ENCODE measurements around the gene ATG14. TPM values are rescaled to one million over a fixed set of nuclear protein-coding genes. Genes with fewer than 3 reads are reported as not detected.

Gene ATG14
- total and polyA plus RNA-seq, 2 of the 13 experiments (the other 11 are each of a cell fraction or from before 2014, with no cell fraction given): 7.2 to 9.1 TPM

DNA sequence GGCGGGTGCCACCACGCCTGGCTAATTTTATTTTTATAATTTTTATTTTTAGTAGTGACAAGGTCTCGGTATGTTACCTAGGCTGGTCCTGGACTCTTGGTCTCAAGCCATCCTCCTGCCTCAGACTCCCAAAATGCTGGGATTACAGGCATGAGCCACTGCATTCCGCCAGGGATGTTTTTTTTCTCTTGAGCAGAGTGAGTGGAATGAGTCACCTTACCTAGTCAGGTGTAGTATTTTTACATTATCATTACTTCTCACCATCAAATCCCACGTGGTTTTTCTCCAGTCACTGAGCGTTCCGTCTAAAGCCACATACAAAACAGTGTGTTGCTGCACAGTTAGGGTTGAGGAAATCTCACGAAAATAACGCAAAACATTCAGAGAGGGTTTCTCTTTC lies 29.7 kb upstream of the ATG14 start:
- Histone ChIP-seq H3K36me3 (replicated peaks in 1 of 2; ENCODE audit: control insufficient read depth in 1 of 2, insufficient read depth in 2 of 2, low read length in 2 of 2) (no peaks in the 10 kb centered on the region), H3K4me2 (ENCODE audit: low read depth, low read length) (no peak overlapping the region), H2AFZ (ENCODE audit: low read length) (no peak overlapping the region), H4K20me1 (ENCODE audit: insufficient read depth, low read length) (no peaks in the 10 kb centered on the region), H3K79me2 (ENCODE audit: insufficient read depth, low read length) (no peaks in the 10 kb centered on the region), H3K4me3 (replicated peaks in 1 of 3; ENCODE audit: insufficient read depth in 1 of 3, low read depth in 2 of 3, low read length in 3 of 3) (no peak overlapping the region), H3K9ac (ENCODE audit: insufficient read depth, low read depth, low read length) (no peak overlapping the region), H3K9me3 (ENCODE audit: low read length) (no peaks in the 10 kb centered on the region), H3K27ac (ENCODE audit: extremely low read length, insufficient read depth, low read length) (no peak overlapping the region), H3K27me3 (ENCODE audit: control insufficient read depth in 1 of 2, insufficient read depth in 2 of 2, low read length in 2 of 2) (no peaks in the 10 kb centered on the region), H3K4me1 (ENCODE audit: insufficient read depth, low read length) (peaks cover 9% of the 10 kb centered on the region)
- TF ChIP-seq, protein P1, sequence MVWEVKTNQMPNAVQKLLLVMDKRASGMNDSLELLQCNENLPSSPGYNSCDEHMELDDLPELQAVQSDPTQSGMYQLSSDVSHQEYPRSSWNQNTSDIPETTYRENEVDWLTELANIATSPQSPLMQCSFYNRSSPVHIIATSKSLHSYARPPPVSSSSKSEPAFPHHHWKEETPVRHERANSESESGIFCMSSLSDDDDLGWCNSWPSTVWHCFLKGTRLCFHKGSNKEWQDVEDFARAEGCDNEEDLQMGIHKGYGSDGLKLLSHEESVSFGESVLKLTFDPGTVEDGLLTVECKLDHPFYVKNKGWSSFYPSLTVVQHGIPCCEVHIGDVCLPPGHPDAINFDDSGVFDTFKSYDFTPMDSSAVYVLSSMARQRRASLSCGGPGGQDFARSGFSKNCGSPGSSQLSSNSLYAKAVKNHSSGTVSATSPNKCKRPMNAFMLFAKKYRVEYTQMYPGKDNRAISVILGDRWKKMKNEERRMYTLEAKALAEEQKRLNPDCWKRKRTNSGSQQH (CRISPR knock-in tag; IDR thresholded peaks at IDR 0.05; ENCODE audit: low read depth): no peak
- TF ChIP-seq ZNF788 (CRISPR knock-in tag; IDR thresholded peaks at IDR 0.05; ENCODE audit: borderline replicate concordance): no peak
- TF ChIP-seq, protein P2, sequence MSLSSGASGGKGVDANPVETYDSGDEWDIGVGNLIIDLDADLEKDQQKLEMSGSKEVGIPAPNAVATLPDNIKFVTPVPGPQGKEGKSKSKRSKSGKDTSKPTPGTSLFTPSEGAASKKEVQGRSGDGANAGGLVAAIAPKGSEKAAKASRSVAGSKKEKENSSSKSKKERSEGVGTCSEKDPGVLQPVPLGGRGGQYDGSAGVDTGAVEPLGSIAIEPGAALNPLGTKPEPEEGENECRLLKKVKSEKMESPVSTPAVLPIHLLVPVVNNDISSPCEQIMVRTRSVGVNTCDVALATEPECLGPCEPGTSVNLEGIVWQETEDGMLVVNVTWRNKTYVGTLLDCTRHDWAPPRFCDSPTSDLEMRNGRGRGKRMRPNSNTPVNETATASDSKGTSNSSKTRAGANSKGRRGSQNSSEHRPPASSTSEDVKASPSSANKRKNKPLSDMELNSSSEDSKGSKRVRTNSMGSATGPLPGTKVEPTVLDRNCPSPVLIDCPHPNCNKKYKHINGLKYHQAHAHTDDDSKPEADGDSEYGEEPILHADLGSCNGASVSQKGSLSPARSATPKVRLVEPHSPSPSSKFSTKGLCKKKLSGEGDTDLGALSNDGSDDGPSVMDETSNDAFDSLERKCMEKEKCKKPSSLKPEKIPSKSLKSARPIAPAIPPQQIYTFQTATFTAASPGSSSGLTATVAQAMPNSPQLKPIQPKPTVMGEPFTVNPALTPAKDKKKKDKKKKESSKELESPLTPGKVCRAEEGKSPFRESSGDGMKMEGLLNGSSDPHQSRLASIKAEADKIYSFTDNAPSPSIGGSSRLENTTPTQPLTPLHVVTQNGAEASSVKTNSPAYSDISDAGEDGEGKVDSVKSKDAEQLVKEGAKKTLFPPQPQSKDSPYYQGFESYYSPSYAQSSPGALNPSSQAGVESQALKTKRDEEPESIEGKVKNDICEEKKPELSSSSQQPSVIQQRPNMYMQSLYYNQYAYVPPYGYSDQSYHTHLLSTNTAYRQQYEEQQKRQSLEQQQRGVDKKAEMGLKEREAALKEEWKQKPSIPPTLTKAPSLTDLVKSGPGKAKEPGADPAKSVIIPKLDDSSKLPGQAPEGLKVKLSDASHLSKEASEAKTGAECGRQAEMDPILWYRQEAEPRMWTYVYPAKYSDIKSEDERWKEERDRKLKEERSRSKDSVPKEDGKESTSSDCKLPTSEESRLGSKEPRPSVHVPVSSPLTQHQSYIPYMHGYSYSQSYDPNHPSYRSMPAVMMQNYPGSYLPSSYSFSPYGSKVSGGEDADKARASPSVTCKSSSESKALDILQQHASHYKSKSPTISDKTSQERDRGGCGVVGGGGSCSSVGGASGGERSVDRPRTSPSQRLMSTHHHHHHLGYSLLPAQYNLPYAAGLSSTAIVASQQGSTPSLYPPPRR (CRISPR knock-in tag; IDR thresholded peaks at IDR 0.05; ENCODE audit: borderline replicate concordance): no peak
- TF ChIP-seq, protein P3, sequence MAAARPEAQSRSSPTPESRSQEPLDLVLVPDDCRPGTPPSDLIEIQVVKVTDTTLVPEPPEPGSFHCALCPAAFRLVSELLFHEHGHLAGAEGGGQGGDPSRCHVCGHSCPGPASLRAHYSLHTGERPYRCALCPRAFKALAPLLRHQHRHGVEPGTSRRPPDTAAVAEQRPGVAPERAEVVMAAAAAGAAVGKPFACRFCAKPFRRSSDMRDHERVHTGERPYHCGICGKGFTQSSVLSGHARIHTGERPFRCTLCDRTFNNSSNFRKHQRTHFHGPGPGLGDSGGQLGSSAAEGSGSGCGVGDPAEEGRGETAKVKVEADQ (CRISPR knock-in tag; IDR thresholded peaks at IDR 0.05; ENCODE audit: borderline replicate concordance): no peak
- intact Hi-C loops (cut with micrococcal nuclease; ENCODE audit: unreplicated experiment) (no loop called here), in situ Hi-C loops (cut with HindIII; ENCODE audit: extremely low pct_ligation_motif_present, low pct_unique_long_range_greater_than_20kb) (loop anchor here (25.0 kb wide), 1 partner anchor 221 kb away; no protein-coding TSS in a partner anchor)
- POLR2A ChIA-PET: no interaction called here
- CTCF ChIA-PET (ENCODE audit: low intra/inter-chr PET ratio, low total read pairs): no interaction called here
- 41% methylated on average over 9 of the region's 9 CpGs for WGBS (ENCODE audit: low lambda C conversion rate)
- FAIRE-seq (no peak), ATAC-seq (no peak), DNase-seq (ENCODE audit: low spot score) (no peak)
- no TSS peak for BruUV-seq (replicated peaks)

All from HepG2 (cell line).